ENCODE measurements around the gene MMP10. TPM values are rescaled to one million over a fixed set of nuclear protein-coding genes. Genes with fewer than 3 reads are reported as not detected.

The MMP10 gene
- polyA plus RNA-seq, 1 of the 3 experiments (the other 2 are of a cell fraction): 1.4 TPM

- Histone ChIP-seq H3K4me3 (ENCODE audit: low read depth in 2 of 2, low read length in 1 of 2) (no peak overlapping the region), H3K4me2 (no peak overlapping the region; the same call in 1 of the 2 replicates), H3K9ac (no peak overlapping the region), H3K79me2 (ENCODE audit: insufficient read depth) (no peaks in the 10 kb centered on the region), H2AFZ (ENCODE audit: low read depth) (no peak overlapping the region), H3K36me3 (replicated peaks in 1 of 2; ENCODE audit: control insufficient read depth in 1 of 2, insufficient read depth in 2 of 2, low read length in 1 of 2) (no peaks in the 10 kb centered on the region), H3K4me1 (ENCODE audit: control insufficient read depth in 1 of 2, insufficient read depth in 2 of 2, low read depth in 1 of 2, low read length in 1 of 2) (peaks cover 0 to 10% of the 10 kb centered on the region in 2 experiments; a peak in 2 of 4 replicates), H3F3A (replicated peaks; ENCODE audit: insufficient read depth) (peaks cover 22% of the 10 kb centered on the region), H4K20me1 (ENCODE audit: insufficient read depth) (no peaks in the 10 kb centered on the region), H3K9me2 (no peaks in the 10 kb centered on the region), H3K9me3 (no peaks in the 10 kb centered on the region), H3K27me3 (ENCODE audit: insufficient read depth) (no peaks in the 10 kb centered on the region), H3K27ac (ENCODE audit: low read depth in 2 of 2, low read length in 1 of 2) (peak overlapping the region; percentile 20 to 71; a peak in 3 of 4 replicates)
- POLR2A ChIA-PET: no interaction called here
- DNase-seq: no peak
- no peak for TF ChIP-seq RCOR1 (IDR thresholded peaks at IDR 0.05; ENCODE audit: low read length)
- peak; percentile 63; the same call in 1 of the 2 replicates for TF ChIP-seq USF1 (IDR thresholded peaks at IDR 0.05; ENCODE audit: borderline replicate concordance, low read depth)
- peak; percentile 81 for TF ChIP-seq TCF12 (IDR thresholded peaks at IDR 0.05)
- TF ChIP-seq TEAD4 (IDR thresholded peaks at IDR 0.05; ENCODE audit: borderline replicate concordance, insufficient read depth): no peak
- TF ChIP-seq MAX (IDR thresholded peaks at IDR 0.05; ENCODE audit: low read depth): peak; percentile 84; the same call in 1 of the 2 replicates
- no peak for TF ChIP-seq CTCF (IDR thresholded peaks at IDR 0.05)
- TF ChIP-seq SIN3A (IDR thresholded peaks at IDR 0.05; ENCODE audit: borderline replicate concordance, low read depth, low read length): peak; percentile 52; the same call in 1 of the 2 replicates
- TF ChIP-seq EP300 (IDR thresholded peaks at IDR 0.05; ENCODE audit: borderline replicate concordance in 1 of 2, low read depth in 1 of 2, low read length in 1 of 2): peak in 1 of 2 experiments; percentile 73; a peak in 1 of 4 replicates
- TF ChIP-seq FOSL2 (IDR thresholded peaks at IDR 0.05; ENCODE audit: borderline replicate concordance, low read depth): peak; percentile 74; the same call in 1 of the 2 replicates
- peak; percentile 76 for TF ChIP-seq PBX3 (IDR thresholded peaks at IDR 0.05)
- TF ChIP-seq NFIC (IDR thresholded peaks at IDR 0.05; ENCODE audit: borderline replicate concordance): peak; percentile 72
- no peak for TF ChIP-seq YY1 (IDR thresholded peaks at IDR 0.05; ENCODE audit: low read depth)
- TF ChIP-seq JUND (IDR thresholded peaks at IDR 0.05): 0 out of 2 replicates have a peak, but pooled peaks have one; percentile 54
- WGBS (ENCODE audit: low lambda C conversion rate): 0% methylated on average over 2 of the region's 2 CpGs
- CTCF ChIA-PET: no interaction called here
These were observed 21.9 kb upstream of the MMP10 start for GRCh38 chr11:102802341-102802740.

DNA sequence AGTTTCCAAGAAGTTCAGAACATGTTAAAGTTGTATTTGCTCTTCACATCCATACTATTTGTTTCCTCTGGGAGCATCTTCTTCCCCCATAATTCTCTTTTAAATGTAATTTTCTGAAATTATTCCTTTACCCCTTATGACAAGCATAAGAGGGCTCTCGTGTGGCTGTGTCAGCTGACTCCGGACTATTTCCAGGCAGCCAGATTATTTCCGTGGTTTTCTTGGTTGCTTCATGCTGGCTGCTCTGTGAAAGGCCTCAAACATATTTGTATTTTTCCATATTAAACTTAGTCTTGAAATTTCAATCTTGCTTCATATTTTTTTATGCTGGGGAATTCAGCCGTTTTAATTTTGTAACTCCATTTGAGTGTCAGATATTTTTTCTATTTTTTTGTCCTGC lies 20.3 kb upstream of the MMP10 start:
- Histone ChIP-seq H3K4me2 (no peak overlapping the region), H3K4me1 (ENCODE audit: control insufficient read depth in 1 of 2, insufficient read depth in 2 of 2, low read depth in 1 of 2, low read length in 1 of 2) (peaks cover 0 to under 1% of the 10 kb centered on the region in 2 experiments; a peak in 2 of 4 replicates), H3K9me3 (no peaks in the 10 kb centered on the region), H4K20me1 (ENCODE audit: insufficient read depth) (no peaks in the 10 kb centered on the region), H3K9ac (no peak overlapping the region), H3K79me2 (ENCODE audit: insufficient read depth) (no peaks in the 10 kb centered on the region), H2AFZ (ENCODE audit: low read depth) (no peak overlapping the region), H3K27me3 (ENCODE audit: insufficient read depth) (no peaks in the 10 kb centered on the region), H3K27ac (ENCODE audit: low read depth in 2 of 2, low read length in 1 of 2) (no peak overlapping the region), H3K36me3 (replicated peaks in 1 of 2; ENCODE audit: control insufficient read depth in 1 of 2, insufficient read depth in 2 of 2, low read length in 1 of 2) (no peaks in the 10 kb centered on the region), H3K4me3 (ENCODE audit: low read depth in 2 of 2, low read length in 1 of 2) (no peak overlapping the region), H3F3A (replicated peaks; ENCODE audit: insufficient read depth) (peaks cover 10% of the 10 kb centered on the region), H3K9me2 (no peaks in the 10 kb centered on the region)
- DNase-seq: no peak
- 59% methylated on average over 4 of the region's 4 CpGs for whole genome bisulfite sequencing (ENCODE audit: low lambda C conversion rate)
- POLR2A ChIA-PET: no interaction called here
- CTCF ChIA-PET: interaction anchor here (1.1 kb wide), 1 partner anchor 10 kb away, joined by 3 read pairs; no protein-coding TSS in a partner anchor
- TF ChIP-seq RFX5 (IDR thresholded peaks at IDR 0.05; ENCODE audit: low read length): no peak
- TF ChIP-seq ELF1 (IDR thresholded peaks at IDR 0.05): no peak
- TF ChIP-seq SMC3 (IDR thresholded peaks at IDR 0.05; ENCODE audit: low read depth, low read length): no peak
- TF ChIP-seq CHD2 (IDR thresholded peaks at IDR 0.05; ENCODE audit: low read length, partially characterized antibody): no peak
- no peak for TF ChIP-seq IRF3 (IDR thresholded peaks at IDR 0.05; ENCODE audit: low read depth, low read length)

All from SK-N-SH (cell line).